ENCODE results near the gene PDE8A. TPM values are rescaled to one million over a fixed set of nuclear protein-coding genes. Genes with fewer than 3 reads are reported as not detected.

The PDE8A gene
- total RNA-seq, 1 donor from 2014 or later = 11.4 TPM

- H3K79me2 ChIP-seq (ENCODE audit: low read depth) = no peaks in the 10 kb centered on the region
- Mint-ChIP-seq H3K36me3 (peaks cover 2% of the 10 kb centered on the region), H3K27me3 (ENCODE audit: insufficient read depth, low read depth) (peaks cover 6% of the 10 kb centered on the region), H3K4me1 (peaks cover 4% of the 10 kb centered on the region), H3K27ac (no peak overlapping the region), H3K9me3 (no peaks in the 10 kb centered on the region), H3K4me3 (no peak overlapping the region)
- H3F3A ChIP-seq (ENCODE audit: low read depth) = no peaks in the 10 kb centered on the region
- no peak overlapping the region for H2AFZ ChIP-seq (replicated peaks)
- H4K20me1 ChIP-seq (ENCODE audit: low read depth) = no peaks in the 10 kb centered on the region
- no peak overlapping the region for H3K27ac ChIP-seq
- H3K27me3 ChIP-seq = no peaks in the 10 kb centered on the region
- H3K4me2 ChIP-seq = no peak overlapping the region
- DNase-seq (ENCODE audit: low spot score) = no peak
- H3K4me1 ChIP-seq = peaks cover 13% of the 10 kb centered on the region
- no peaks in the 10 kb centered on the region for H3K9me3 ChIP-seq (ENCODE audit: low read depth)
- no peak overlapping the region for H3K9ac ChIP-seq
- TF ChIP-seq EZH2 (IDR thresholded peaks at IDR 0.05) = no peak
- no peak for TF ChIP-seq EZH2phosphoT487 (IDR thresholded peaks at IDR 0.05)
- no peak for TF ChIP-seq CTCF (IDR thresholded peaks at IDR 0.05)
- H3K36me3 ChIP-seq = no peaks in the 10 kb centered on the region
- no peak overlapping the region for H3K4me3 ChIP-seq
These were observed 113.9 kb downstream of the PDE8A start for GRCh38 chr15:85095566-85095965.

GRCh38 chr15:85097250-85097649 is 115.6 kb downstream of the PDE8A start:
- Mint-ChIP-seq H3K36me3 (peaks cover under 1% of the 10 kb centered on the region), H3K9me3 (no peaks in the 10 kb centered on the region), H3K27me3 (ENCODE audit: insufficient read depth, low read depth) (peaks cover 3% of the 10 kb centered on the region), H3K27ac (no peak overlapping the region), H3K4me3 (no peak overlapping the region), H3K4me1 (peaks cover under 1% of the 10 kb centered on the region)
- TF ChIP-seq CTCF (IDR thresholded peaks at IDR 0.05) (no peak), EZH2phosphoT487 (IDR thresholded peaks at IDR 0.05) (no peak), EZH2 (IDR thresholded peaks at IDR 0.05) (no peak)
- DNase-seq (ENCODE audit: low spot score) = no peak
- H3K4me1 ChIP-seq = peaks cover 2% of the 10 kb centered on the region
- no peak overlapping the region for H3K9ac ChIP-seq
- H3K27me3 ChIP-seq = no peaks in the 10 kb centered on the region
- H4K20me1 ChIP-seq (ENCODE audit: low read depth) = no peaks in the 10 kb centered on the region
- no peaks in the 10 kb centered on the region for H3F3A ChIP-seq (ENCODE audit: low read depth)
- H3K36me3 ChIP-seq = no peaks in the 10 kb centered on the region
- H2AFZ ChIP-seq (replicated peaks) = no peak overlapping the region
- no peak overlapping the region for H3K4me3 ChIP-seq
- no peaks in the 10 kb centered on the region for H3K79me2 ChIP-seq (ENCODE audit: low read depth)
- H3K4me2 ChIP-seq = no peak overlapping the region
- H3K9me3 ChIP-seq (ENCODE audit: low read depth) = no peaks in the 10 kb centered on the region
- no peak overlapping the region for H3K27ac ChIP-seq

GRCh38 chr15:85097725-85098124 is 116.1 kb downstream of the PDE8A start:
- Histone ChIP-seq H2AFZ (replicated peaks) (no peak overlapping the region), H3K4me1 (no peaks in the 10 kb centered on the region), H3K27me3 (no peaks in the 10 kb centered on the region), H3K36me3 (no peaks in the 10 kb centered on the region), H3K4me2 (no peak overlapping the region), H3K79me2 (ENCODE audit: low read depth) (no peaks in the 10 kb centered on the region), H3K9ac (no peak overlapping the region), H3K4me3 (no peak overlapping the region), H3K9me3 (ENCODE audit: low read depth) (no peaks in the 10 kb centered on the region), H3K27ac (no peak overlapping the region), H3F3A (ENCODE audit: low read depth) (no peaks in the 10 kb centered on the region), H4K20me1 (ENCODE audit: low read depth) (no peaks in the 10 kb centered on the region)
- DNase-seq (ENCODE audit: low spot score) = no peak
- H3K27ac Mint-ChIP-seq = no peak overlapping the region
- no peak for TF ChIP-seq EZH2 (IDR thresholded peaks at IDR 0.05)
- TF ChIP-seq EZH2phosphoT487 (IDR thresholded peaks at IDR 0.05) = no peak
- TF ChIP-seq CTCF (IDR thresholded peaks at IDR 0.05) = no peak
- H3K9me3 Mint-ChIP-seq = no peaks in the 10 kb centered on the region
- no peaks in the 10 kb centered on the region for H3K4me1 Mint-ChIP-seq
- no peaks in the 10 kb centered on the region for H3K36me3 Mint-ChIP-seq
- no peak overlapping the region for H3K4me3 Mint-ChIP-seq
- peaks cover 2% of the 10 kb centered on the region for H3K27me3 Mint-ChIP-seq (ENCODE audit: insufficient read depth, low read depth)

Data from neural progenitor cell (in vitro differentiated cells).